GM21381 (cell line): Measurements from ENCODE around the gene BDH1.
"Not testable (repeated sequence)": the region's sequence is repeated elsewhere in the genome, so short reads cannot be mapped to it uniquely, and the experiment has no call there.

ENCODE experiments used
- ATAC-seq: cut with Tn5 transposase; IDR thresholded peaks from one replicate; pipeline ENCODE4 v1.9.1; 2021; ENCODE audit warnings: mild to moderate bottlenecking, moderate library complexity; ENCODE audit not compliant: unreplicated experiment

Gene BDH1

GRCh38 chr3:197555281-197556261 lies at the start of gene BDH1:
TSS of gene BDH1 (minus strand) at chr3:197555968. CDS start at chr3:197546443, 9,525 bp downstream.
- no peak for ATAC-seq

GRCh38 chr3:197603317-197603933 lies 47.7 kb upstream of the BDH1 start:
- ATAC-seq = no peak

- ATAC-seq = not testable (repeated sequence)
These were observed 46.6 kb upstream of the BDH1 start for GRCh38 chr3:197602351-197602750.

- not testable (repeated sequence) for ATAC-seq
These were observed 45.7 kb upstream of the BDH1 start for GRCh38 chr3:197601566-197601840.

- no peak for ATAC-seq
These were observed 45.2 kb upstream of the BDH1 start for GRCh38 chr3:197600796-197601565.

GRCh38 chr3:197599089-197599765 lies 43.5 kb upstream of the BDH1 start:
- ATAC-seq = peak; percentile 87

GRCh38 chr3:197598404-197598980 lies 42.7 kb upstream of the BDH1 start:
- ATAC-seq = no peak

- ATAC-seq = no peak
These were observed 41.6 kb upstream of the BDH1 start for GRCh38 chr3:197597335-197597734.

GRCh38 chr3:197595470-197596185 lies 39.9 kb upstream of the BDH1 start:
- ATAC-seq = no peak

GRCh38 chr3:197593046-197593380 lies 37.2 kb upstream of the BDH1 start:
- ATAC-seq = no peak

- ATAC-seq = no peak
These were observed 36.7 kb upstream of the BDH1 start for GRCh38 chr3:197592361-197593045.

- no peak for ATAC-seq
These were observed 36.0 kb upstream of the BDH1 start for GRCh38 chr3:197591816-197592215.

GRCh38 chr3:197590313-197590962 lies 34.7 kb upstream of the BDH1 start:
- ATAC-seq = no peak

GRCh38 chr3:197589545-197589944 lies 33.8 kb upstream of the BDH1 start:
- no peak for ATAC-seq

GRCh38 chr3:197586768-197587167 lies 31.0 kb upstream of the BDH1 start:
- ATAC-seq = not testable (repeated sequence)

- ATAC-seq = no peak
These were observed 30.4 kb upstream of the BDH1 start for GRCh38 chr3:197586181-197586580.

GRCh38 chr3:197584733-197585132 lies 29.0 kb upstream of the BDH1 start:
- ATAC-seq = no peak

- ATAC-seq = no peak
These were observed 27.6 kb upstream of the BDH1 start for GRCh38 chr3:197583371-197583770.

- no peak for ATAC-seq
These were observed 24.5 kb upstream of the BDH1 start for GRCh38 chr3:197580253-197580691.
